ENCODE results near the gene CELA1. TPM values are rescaled to one million over a fixed set of nuclear protein-coding genes. Genes with fewer than 3 reads are reported as not detected.

Gene CELA1
- total RNA-seq, 1 experiment from 2014 or later = not detected

GRCh38 chr12:51320695-51321320 is 25.7 kb downstream of the CELA1 start:
- no peaks in the 10 kb centered on the region for H3K79me1 ChIP-seq (ENCODE audit: insufficient read depth, low read depth, low read length, poor library complexity, severe bottlenecking)
- H2BK15ac ChIP-seq (ENCODE audit: low read depth, low read length) = no peak overlapping the region
- peaks cover 11% of the 10 kb centered on the region; the same call in 1 of the 2 replicates for H3K4me1 ChIP-seq (ENCODE audit: insufficient read depth, low read length)
- peak overlapping the region; percentile 93 for H2BK120ac ChIP-seq (ENCODE audit: low read depth, low read length, poor library complexity, severe bottlenecking)
- H2BK20ac ChIP-seq (ENCODE audit: low read depth, low read length, poor library complexity, severe bottlenecking) = peak overlapping the region; percentile 94
- peak overlapping the region; percentile 81 for H4K5ac ChIP-seq (ENCODE audit: insufficient read length, low read depth, low read length)
- H2BK5ac ChIP-seq (ENCODE audit: insufficient read length, low read length) = peak overlapping the region; percentile 93
- DNase-seq = peak; percentile 40
- no peak for TF ChIP-seq CTCF (conservative IDR thresholded peaks at IDR 0.05)
- H2AFZ ChIP-seq (ENCODE audit: low read length) = peak overlapping the region; percentile 71
- H3K9ac ChIP-seq (ENCODE audit: extremely low read depth, insufficient read length, low read length) = no peak overlapping the region
- peak overlapping the region; percentile 23; the same call in 1 of the 2 replicates for H3K4ac ChIP-seq (ENCODE audit: low read depth, low read length)
- H3K9me3 ChIP-seq (ENCODE audit: control insufficient read depth, low read depth, low read length) = no peaks in the 10 kb centered on the region
- peak overlapping the region; percentile 89 to 99 (median 94) for H3K27ac Mint-ChIP-seq
- H3K23me2 ChIP-seq (ENCODE audit: insufficient read length, low read depth, low read length, poor library complexity, severe bottlenecking) = no peaks in the 10 kb centered on the region
- H3K79me2 ChIP-seq (ENCODE audit: insufficient read depth, low read length) = no peaks in the 10 kb centered on the region
- no peak overlapping the region for H4K8ac ChIP-seq (replicated peaks; ENCODE audit: insufficient read length, low read depth, low read length)
- H3K27ac ChIP-seq (ENCODE audit: insufficient read length, low read depth, low read length) = peak overlapping the region; percentile 83
- no peak overlapping the region for H3K56ac ChIP-seq (ENCODE audit: insufficient read length, low read depth, low read length)
- H4K91ac ChIP-seq (ENCODE audit: insufficient read length, low read depth, low read length) = no peak overlapping the region
- no CpG with 5 or more reads among the region's 3 CpGs for WGBS (ENCODE audit: extremely low coverage, insufficient read length, low lambda C conversion rate)
- no peak overlapping the region for H3T11ph ChIP-seq (ENCODE audit: low read length)
- no peak overlapping the region; a peak in 3 of 5 replicates for H3K4me3 Mint-ChIP-seq
- peak overlapping the region; percentile 96; the same call in 1 of the 2 replicates for H3K14ac ChIP-seq (ENCODE audit: insufficient read depth, low read length)
- peaks cover 0 to 4% (median 0%) of the 10 kb centered on the region in 3 experiments; a peak in 3 of 7 replicates for H3K36me3 Mint-ChIP-seq (ENCODE audit: insufficient read depth in 1 of 3, low read depth in 3 of 3)
- no peaks in the 10 kb centered on the region for H4K20me1 ChIP-seq (ENCODE audit: control insufficient read depth, insufficient read depth, insufficient read length)
- peak overlapping the region; percentile 96 for H2BK12ac ChIP-seq (ENCODE audit: insufficient read length, low read depth, low read length)
- no peak overlapping the region for H2AK5ac ChIP-seq (ENCODE audit: insufficient read length, low read length)
- H3K27me3 ChIP-seq (ENCODE audit: insufficient read depth, low read length) = no peaks in the 10 kb centered on the region
- H3K18ac ChIP-seq (ENCODE audit: insufficient read length, low read depth, low read length) = peak overlapping the region; percentile 99
- peaks cover 39 to 53% of the 10 kb centered on the region in 2 experiments for H3K4me1 Mint-ChIP-seq
- peak overlapping the region; percentile 28 for H3K4me2 ChIP-seq (ENCODE audit: insufficient read depth, insufficient read length, low read length)
- no peak overlapping the region for H3K23ac ChIP-seq (ENCODE audit: insufficient read length, low read depth, low read length)
- no peaks in the 10 kb centered on the region for H3K9me3 Mint-ChIP-seq
- H3K27me3 Mint-ChIP-seq (ENCODE audit: low read depth) = no peaks in the 10 kb centered on the region

Data from H9 (cell line).